Lung microvascular endothelial cell (primary cell): Measurements from ENCODE around the gene TMEM176B. TPM values are rescaled to one million over a fixed set of nuclear protein-coding genes. Genes with fewer than 3 reads are reported as not detected.
"Not testable (repeated sequence)": the region's sequence is repeated elsewhere in the genome, so short reads cannot be mapped to it uniquely, and the experiment has no call there.

Experiments
- DNase-seq, 2 donors: peaks; one replicate each; pipeline versions ENCODE4 v3.0.0 to v3.0.0-alpha.2; 2010; ENCODE audit warnings: low read depth in 2 of 2
- total RNA-seq: library from RNA; depleted of rRNA; stranded (reverse); fragments of >200 nt; gene quantifications from 2 replicates; pipeline ENCODE4 v1.2.1, GENCODE V29; 2014

TMEM176B gene
- total RNA-seq, 1 donor from 2014 or later, result not detected

- DNase-seq, result no peak
These were observed 22.9 kb upstream of the TMEM176B start for GRCh38 chr7:150823043-150823442.

GRCh38 chr7:150820578-150821198, 20.5 kb upstream of the TMEM176B start:
- no peak for DNase-seq

GRCh38 chr7:150820148-150820547, 20.0 kb upstream of the TMEM176B start:
- DNase-seq, result no peak

- no peak for DNase-seq
These were observed 18.8 kb upstream of the TMEM176B start for GRCh38 chr7:150818971-150819370.

- DNase-seq, result no peak
These were observed 14.3 kb upstream of the TMEM176B start for GRCh38 chr7:150814328-150815001.

- DNase-seq, result not testable (repeated sequence)
These were observed 7.7 kb upstream of the TMEM176B start for GRCh38 chr7:150807616-150808438.

DNA sequence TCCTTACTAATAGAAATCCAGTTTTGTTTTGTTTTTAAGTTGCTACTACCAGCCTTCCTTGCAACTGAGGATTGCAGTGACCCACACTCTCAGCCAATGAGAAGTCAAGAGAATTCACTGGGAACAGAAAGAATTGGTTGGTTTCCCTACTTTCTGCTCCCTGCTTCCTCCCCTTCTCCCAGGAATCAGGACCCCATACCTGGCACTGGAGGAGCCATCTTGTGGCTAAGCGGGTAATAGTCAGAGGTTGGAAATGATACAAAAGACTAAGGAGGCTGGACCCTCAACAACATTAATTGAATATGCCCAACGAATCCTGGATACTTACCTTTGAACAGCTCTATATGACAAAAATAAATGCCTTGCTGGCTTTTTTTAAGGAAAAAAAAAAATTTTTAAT, 6.7 kb upstream of the TMEM176B start:
- no peak for DNase-seq

DNA sequence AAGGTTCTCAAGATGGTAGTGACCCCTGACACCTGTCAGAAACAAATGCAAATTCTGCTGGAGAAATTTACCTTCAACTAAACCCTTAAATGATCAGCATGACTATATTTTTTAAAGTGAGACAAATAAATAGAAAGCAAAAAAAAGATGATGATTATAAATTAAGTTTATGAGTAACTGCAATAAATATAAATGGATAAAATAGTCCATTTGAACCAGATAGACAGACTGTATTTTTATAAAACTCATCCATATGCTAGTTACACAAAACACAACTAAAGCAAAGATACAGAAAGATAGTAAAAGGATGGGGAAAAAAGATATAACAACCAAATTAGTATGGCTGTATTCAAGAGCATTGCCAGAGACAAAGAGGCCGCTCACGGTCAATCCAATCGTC, 6.3 kb upstream of the TMEM176B start:
- no peak for DNase-seq

GRCh38 chr7:150805864-150806263, 5.7 kb upstream of the TMEM176B start:
- no peak for DNase-seq

GRCh38 chr7:150804802-150805201, 4.6 kb upstream of the TMEM176B start:
- no peak for DNase-seq

DNA sequence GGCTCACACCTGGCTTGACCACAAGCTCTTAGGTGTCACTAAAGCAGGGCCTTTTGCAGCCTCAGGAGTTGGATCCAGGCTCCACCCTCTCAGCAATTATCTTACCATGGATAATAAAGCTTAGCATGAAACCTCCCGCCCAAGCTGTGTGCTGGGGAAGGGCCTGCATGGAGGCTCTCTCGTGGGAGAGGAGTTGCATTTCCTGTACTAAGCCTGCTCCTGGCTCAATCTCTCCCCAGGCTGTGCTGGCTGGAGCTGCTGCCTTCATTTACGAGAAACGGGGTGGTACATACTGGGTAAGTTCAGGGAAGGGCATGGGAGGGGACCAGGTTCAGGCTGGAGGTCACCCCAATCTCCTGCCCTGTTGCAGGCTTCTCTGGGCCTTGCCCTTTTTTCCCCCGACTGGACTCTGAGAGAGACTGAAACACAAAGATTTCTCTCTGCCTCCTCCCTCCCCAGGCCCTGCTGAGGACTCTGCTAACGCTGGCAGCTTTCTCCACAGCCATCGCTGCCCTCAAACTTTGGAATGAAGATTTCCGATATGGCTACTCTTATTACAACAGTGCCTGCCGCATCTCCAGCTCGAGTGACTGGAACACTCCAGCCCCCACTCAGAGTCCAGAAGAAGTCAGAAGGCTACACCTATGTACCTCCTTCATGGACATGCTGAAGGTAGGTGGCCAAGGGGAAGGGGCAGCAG, 3.1 kb upstream of the TMEM176B start:
- DNase-seq, result no peak

- DNase-seq, result no peak
These were observed 2.0 kb upstream of the TMEM176B start for GRCh38 chr7:150801946-150802771.

DNA sequence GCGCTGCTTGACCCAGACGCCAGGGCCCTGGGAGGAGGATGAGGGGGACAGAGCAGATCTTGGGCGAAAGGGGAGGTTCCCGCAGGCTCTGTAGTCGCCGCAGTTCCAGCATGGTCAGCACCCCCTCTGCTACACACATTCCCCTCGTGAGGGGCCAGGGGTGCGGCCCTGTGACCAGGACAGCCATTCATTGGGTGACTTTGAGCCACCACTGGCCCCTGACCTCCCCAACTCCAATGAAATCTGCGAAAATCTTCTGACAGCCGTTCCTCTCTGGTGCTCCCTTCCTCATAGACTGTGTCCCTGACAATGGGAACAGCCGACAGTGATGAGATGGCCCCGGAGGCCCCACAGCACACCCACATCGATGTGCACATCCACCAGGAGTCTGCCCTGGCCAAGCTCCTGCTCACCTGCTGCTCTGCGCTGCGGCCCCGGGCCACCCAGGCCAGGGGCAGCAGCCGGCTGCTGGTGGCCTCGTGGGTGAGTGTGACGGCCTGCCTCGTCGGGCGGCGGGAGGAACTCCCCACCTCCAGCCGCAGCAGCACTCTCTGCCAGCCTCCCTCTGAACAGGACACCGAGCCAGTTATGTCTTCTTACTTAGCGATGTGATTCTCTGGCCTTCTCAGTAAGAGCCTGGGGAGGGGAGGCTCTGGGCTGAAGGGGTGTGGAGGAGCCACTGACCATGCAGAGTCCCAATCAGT, 1.2 kb upstream of the TMEM176B start:
- DNase-seq, result no peak

DNA sequence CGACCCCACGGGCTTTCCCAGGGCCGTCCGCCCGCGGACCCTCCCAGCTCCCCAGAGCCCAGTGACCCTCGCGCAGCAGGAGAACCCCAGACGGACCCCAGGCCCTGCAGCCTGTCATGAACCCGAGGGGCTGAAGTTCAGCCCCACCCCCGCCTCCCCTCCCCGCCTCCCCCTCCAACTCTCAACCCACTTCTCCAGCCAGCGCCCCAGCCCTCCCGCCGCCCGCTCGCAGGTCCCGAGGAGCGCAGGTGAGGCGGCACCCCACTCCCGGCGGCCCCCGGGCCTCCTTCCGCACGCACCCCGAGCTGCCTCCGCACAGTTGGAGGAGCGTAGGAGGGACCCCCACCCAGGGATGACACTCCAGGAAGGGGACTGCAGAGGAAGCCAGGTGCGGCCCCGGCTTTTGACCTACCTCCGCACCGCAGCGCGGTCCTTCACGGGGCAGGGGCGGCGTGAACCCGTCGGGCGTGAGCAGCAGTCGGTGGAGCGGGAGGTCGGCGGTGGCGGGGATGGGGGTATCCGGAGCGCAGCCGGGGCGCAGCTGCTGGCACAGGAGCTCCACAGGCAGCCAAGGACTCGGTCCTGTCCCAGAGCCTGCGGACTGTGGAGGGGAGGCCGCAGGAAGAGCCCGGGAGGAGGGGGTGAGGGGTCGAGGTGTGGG, 547 bp upstream of the TMEM176B start, which contains the start of gene TMEM176A:
TMEM176A (plus strand) TSS at position 189 of the 661 bp plus-strand sequence. CDS start 782 bp downstream, outside the sequence.
- DNase-seq, result no peak

GRCh38 chr7:150799156-150799555, 1.0 kb downstream of the TMEM176B start:
- DNase-seq, result no peak

GRCh38 chr7:150797661-150798060, 2.5 kb downstream of the TMEM176B start:
- DNase-seq, result peak in 1 of 2 donors; percentile 26

- no peak for DNase-seq
These were observed 6.5 kb downstream of the TMEM176B start for GRCh38 chr7:150793569-150794238.

- DNase-seq, result no peak
These were observed 8.3 kb downstream of the TMEM176B start for GRCh38 chr7:150791746-150792452.
